Neural progenitor cell (in vitro differentiated cells): ENCODE results near the gene WNK1.

ENCODE experiments used
- EZH2phosphoT487 ChIP-seq: fragments of 200-600 bp; sonication (generic); IDR thresholded peaks from 2 replicates; pipeline ENCODE4 v1.6.1; 2017; ENCODE audit warnings: antibody characterized with exemption
- TF ChIP-seq, protein P1 (sequence below): fragments of 200-600 bp; sonication (generic); IDR thresholded peaks from 2 replicates; pipeline ENCODE4 v1.5.1; 2017; ENCODE audit warnings: antibody characterized with exemption, mild to moderate bottlenecking

DNA sequence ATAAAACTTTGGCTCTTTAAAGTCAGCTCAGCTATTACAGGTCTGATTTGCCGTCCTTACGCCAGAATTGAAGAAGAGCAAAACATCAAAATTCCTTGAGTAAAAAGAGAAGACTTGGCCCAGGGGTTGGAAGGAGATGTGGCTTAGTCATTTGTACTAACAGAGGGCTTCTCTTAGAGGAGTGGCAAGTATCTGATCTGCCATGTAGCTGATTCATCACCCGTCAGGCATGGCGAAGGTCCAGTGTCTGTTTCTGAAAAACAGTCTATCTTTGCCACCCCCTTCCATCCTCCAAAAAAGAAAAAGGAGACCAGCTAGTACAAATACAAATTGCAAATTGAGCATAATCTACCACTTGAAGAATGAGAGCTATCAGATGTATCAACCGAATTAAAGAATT, 105.2 kb downstream of the WNK1 start:
- TF ChIP-seq, protein P1, sequence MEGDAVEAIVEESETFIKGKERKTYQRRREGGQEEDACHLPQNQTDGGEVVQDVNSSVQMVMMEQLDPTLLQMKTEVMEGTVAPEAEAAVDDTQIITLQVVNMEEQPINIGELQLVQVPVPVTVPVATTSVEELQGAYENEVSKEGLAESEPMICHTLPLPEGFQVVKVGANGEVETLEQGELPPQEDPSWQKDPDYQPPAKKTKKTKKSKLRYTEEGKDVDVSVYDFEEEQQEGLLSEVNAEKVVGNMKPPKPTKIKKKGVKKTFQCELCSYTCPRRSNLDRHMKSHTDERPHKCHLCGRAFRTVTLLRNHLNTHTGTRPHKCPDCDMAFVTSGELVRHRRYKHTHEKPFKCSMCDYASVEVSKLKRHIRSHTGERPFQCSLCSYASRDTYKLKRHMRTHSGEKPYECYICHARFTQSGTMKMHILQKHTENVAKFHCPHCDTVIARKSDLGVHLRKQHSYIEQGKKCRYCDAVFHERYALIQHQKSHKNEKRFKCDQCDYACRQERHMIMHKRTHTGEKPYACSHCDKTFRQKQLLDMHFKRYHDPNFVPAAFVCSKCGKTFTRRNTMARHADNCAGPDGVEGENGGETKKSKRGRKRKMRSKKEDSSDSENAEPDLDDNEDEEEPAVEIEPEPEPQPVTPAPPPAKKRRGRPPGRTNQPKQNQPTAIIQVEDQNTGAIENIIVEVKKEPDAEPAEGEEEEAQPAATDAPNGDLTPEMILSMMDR: no peak
- TF ChIP-seq EZH2phosphoT487: no peak
